Activated T-cell treated with anti-CD3 and anti-CD28 coated beads, Interleukin-2, amount 50 U/mL, for 48 hours (primary cell): Measurements from ENCODE around the gene CIITA.
"Not testable (repeated sequence)": the region's sequence is repeated elsewhere in the genome, so short reads cannot be mapped to it uniquely, and the experiment has no call there.

Experiments
- DNase-seq, 2 experiments: peaks; one replicate each; pipeline ENCODE4 v3.0.0-alpha.2; 2020

CIITA gene

GRCh38 chr16:10938796-10939648 lies 62.0 kb downstream of the CIITA start:
- no peak for DNase-seq

- no peak for DNase-seq
Observed at GRCh38 chr16:10939649-10940234, 62.7 kb downstream of the CIITA start.

- no peak for DNase-seq
Observed at GRCh38 chr16:10940501-10941079, 63.6 kb downstream of the CIITA start.

- DNase-seq: peak in 1 of 2 experiments; percentile 51
Observed at GRCh38 chr16:10941127-10941933, 64.3 kb downstream of the CIITA start.

DNA sequence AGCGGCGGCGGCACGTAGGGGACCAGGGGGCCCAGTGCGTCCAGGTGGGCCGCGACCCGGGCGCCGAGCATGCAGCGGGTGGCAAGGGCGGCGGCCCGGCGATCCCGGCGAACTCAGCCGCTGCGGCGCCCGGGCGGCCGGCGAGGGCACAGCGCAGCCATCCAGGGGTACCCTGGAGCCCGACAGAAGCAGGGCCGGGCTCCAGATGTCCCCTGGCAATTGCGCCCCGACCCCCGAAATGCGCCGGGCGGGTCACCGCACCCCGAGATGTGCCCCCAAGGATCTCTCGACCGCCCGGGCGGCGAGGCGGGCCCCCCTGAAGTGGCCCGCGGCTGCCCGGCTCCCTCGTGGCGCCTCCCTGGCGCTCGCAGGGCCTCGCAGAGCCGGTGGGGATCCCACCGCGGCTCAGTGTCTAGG lies 64.9 kb downstream of the CIITA start:
- not testable (repeated sequence) for DNase-seq

DNA sequence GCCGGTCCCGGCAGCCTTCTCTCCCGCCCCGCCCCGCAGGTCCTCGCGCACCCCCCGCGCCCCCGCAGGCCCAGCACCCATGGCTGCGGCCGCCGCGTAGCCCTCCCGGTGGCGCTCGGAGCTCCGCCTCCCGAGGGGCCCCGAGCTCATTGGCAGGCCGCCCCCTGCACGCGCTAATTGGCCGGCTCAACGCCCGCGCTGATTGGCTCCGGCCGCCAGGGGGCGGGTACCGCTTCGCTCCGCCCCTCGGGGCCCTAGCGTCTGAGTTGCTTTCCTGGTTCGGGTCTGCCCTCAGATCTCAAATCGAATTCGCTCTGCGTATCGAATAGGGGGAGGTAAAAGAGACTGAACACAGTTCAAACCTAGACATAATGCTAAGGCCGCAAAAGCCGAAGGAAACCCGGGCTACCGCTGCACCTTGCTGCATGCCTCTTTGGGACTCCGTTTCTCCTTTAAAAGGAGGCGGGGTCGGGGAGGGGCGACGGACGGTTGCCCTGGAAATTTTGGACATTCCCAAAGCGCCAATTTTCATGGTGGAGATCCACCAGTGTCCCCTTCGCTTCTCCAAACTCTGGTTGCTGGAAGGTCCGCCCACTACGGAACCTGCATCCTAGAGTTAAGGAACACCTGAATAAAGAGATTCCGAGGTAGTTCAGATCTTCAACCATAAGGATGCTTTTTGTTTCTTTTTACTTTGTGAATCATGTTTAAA lies 65.5 kb downstream of the CIITA start, which contains the start of gene DEXI:
Gene DEXI (minus strand): TSS at position 117 of the 712 bp plus-strand sequence. CDS start 463 bp downstream, outside the sequence.
- peak; percentile 96 to 98 for DNase-seq

- DNase-seq: no peak
Observed at GRCh38 chr16:10943064-10943353, 66.0 kb downstream of the CIITA start.

- peak; percentile 96 to 98 for DNase-seq
Observed at GRCh38 chr16:10944249-10945064, 67.5 kb downstream of the CIITA start, which contains the start of gene CLEC16A. TSS of gene CLEC16A (plus strand) at chr16:10944564. CDS start at chr16:10944718, 154 bp downstream.

DNA sequence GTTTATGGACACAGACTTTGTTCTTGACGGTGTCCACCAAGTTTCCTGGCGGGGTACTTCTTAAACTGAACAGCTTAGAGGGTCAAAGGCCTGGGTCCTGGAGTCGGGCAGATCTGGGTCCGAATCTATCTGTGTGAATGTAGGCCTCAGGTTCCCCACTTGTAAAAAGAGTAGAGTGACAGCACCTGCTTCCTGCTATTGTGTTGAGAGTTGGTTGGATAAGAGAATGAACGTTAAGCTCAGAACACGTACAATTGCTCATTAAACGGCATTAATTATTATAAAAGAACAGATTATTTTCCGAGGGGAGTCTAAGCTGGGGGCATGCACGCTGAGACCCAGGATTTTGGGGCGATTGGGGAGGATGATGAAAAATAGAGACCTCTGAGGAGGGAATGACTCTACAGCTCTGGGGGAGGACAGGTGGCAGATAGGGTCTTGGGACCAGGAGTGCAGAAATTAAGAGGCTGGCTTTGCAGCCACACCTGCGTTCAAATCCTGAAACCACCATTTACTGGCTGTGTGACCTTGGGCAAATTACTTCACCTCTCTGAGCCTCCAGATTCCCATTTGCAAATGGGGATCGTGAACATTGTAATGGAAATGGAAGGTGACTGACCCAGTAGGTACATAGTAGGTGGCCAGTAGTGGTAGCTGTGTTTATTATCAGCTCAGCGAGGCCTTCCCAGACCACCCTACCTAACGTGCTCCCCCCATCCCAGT lies 68.2 kb downstream of the CIITA start:
- DNase-seq: no peak

GRCh38 chr16:10946308-10946707 lies 69.3 kb downstream of the CIITA start:
- no peak for DNase-seq

GRCh38 chr16:10947211-10947787 lies 70.3 kb downstream of the CIITA start:
- no peak for DNase-seq

GRCh38 chr16:10949424-10949970 lies 72.5 kb downstream of the CIITA start:
- no peak for DNase-seq

- DNase-seq: no peak
Observed at GRCh38 chr16:10950393-10950792, 73.4 kb downstream of the CIITA start.

- DNase-seq: no peak
Observed at GRCh38 chr16:10951026-10951425, 74.0 kb downstream of the CIITA start.

GRCh38 chr16:10954903-10955302 lies 77.9 kb downstream of the CIITA start:
- DNase-seq: no peak

- DNase-seq: peak in 1 of 2 experiments; percentile 46
Observed at GRCh38 chr16:10957771-10958482, 80.9 kb downstream of the CIITA start.

GRCh38 chr16:10959161-10959560 lies 82.2 kb downstream of the CIITA start:
- DNase-seq: no peak

DNA sequence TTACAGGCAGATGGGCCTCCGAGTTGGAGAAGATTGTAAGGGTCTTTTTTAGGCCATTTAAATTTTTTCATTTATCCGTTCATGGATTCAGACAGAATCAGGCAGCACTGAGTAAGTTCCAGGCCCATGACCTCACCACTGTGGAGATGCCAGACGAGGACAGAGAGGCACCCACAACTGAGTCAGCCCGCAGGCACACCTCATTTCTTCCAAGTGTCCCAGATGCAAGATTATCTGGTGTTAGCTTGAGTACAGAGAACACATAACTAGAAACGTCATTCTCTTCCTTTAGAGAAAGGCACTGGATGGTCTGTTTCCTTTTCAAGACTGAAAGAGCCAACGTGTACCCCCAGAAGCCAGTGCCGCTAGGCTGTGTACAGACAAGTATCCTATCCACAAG lies 84.2 kb downstream of the CIITA start:
- DNase-seq: no peak
